HepG2 (cell line): Measurements from ENCODE around the gene FAM3D. TPM values are rescaled to one million over a fixed set of nuclear protein-coding genes. Genes with fewer than 3 reads are reported as not detected.

Experiments used
- ARID3A ChIP-seq: IDR thresholded peaks from 2 replicates; pipeline ENCODE4 v1.6.1; 2012; ENCODE audit warnings: low read depth, low read length, improper control_type of control experiment
- HBP1 ChIP-seq: IDR thresholded peaks from 2 replicates; pipeline ENCODE4 v1.6.1; 2016; ENCODE audit warnings: low read depth, control low read depth
- NR3C1 ChIP-seq: sonication (generic); formaldehyde crosslinking; IDR thresholded peaks from 2 replicates; pipeline ENCODE4 v1.4.0; 2020; ENCODE audit warnings: missing genetic modification reagents
- PAXIP1 ChIP-seq: sonication (generic); formaldehyde crosslinking; conservative IDR thresholded peaks from 2 replicates; pipeline ENCODE4 v1.4.0; 2020; ENCODE audit warnings: mild to moderate bottlenecking, missing genetic modification reagents, moderate library complexity
- TEAD2 ChIP-seq: sonication (generic); formaldehyde crosslinking; IDR thresholded peaks from 2 replicates; pipeline ENCODE4 v1.9.0; 2021; ENCODE audit warnings: missing genetic modification reagents
- polyA plus RNA-seq, 8 experiments: library from polyadenylated mRNA; depleted of rRNA in 3 of 8; stranded (reverse) in 7 of 8; unstranded in 1 of 8; fragments of >200 nt; fragmentation: Illumina TruSeq in 4 of 8; extraction: Trizol in 4 of 8; gene quantifications; 2 replicates each; pipeline versions ENCODE4 v1.2.1 to v1.2.3, GENCODE V29; 2011 to 2016; ENCODE audit warnings: low read depth in 4 of 8, missing spikeins in 1 of 8, mixed read lengths in 1 of 8; ENCODE audit not compliant: insufficient read depth in 1 of 8
- total RNA-seq, 5 experiments: library from RNA; depleted of rRNA; stranded (reverse); fragments of >200 nt; fragmentation: Illumina TruSeq; extraction: Trizol; gene quantifications; 2 replicates each; pipeline ENCODE4 v1.2.3, GENCODE V29; 2016; ENCODE audit warnings: low read depth in 1 of 5

Gene FAM3D
- total and polyA plus RNA-seq, 2 of the 13 experiments (the other 11 are each of a cell fraction or from before 2014, with no cell fraction given): not detected

- no peak for TF ChIP-seq ARID3A
- TF ChIP-seq PAXIP1 (CRISPR knock-in tag): no peak
- TF ChIP-seq TEAD2 (CRISPR knock-in tag): no peak
- TF ChIP-seq NR3C1: no peak
- TF ChIP-seq HBP1 (CRISPR knock-in tag): no peak
Measured at GRCh38 chr3:58591517-58592510, 74.8 kb downstream of the FAM3D start (continued).
